ENCODE data around the gene FAM131B.

- TF ChIP-seq ZBTB7A (IDR thresholded peaks at IDR 0.05; ENCODE audit: low read depth) (no peak), MAX (IDR thresholded peaks at IDR 0.05) (no peak), EP300 (IDR thresholded peaks at IDR 0.05; ENCODE audit: borderline replicate concordance) (no peak), REST (IDR thresholded peaks at IDR 0.05; ENCODE audit: low read depth) (no peak), TAF1 (IDR thresholded peaks at IDR 0.05; ENCODE audit: low read depth) (no peak), TCF12 (IDR thresholded peaks at IDR 0.05; ENCODE audit: low read depth) (no peak)
Observed at GRCh38 chr7:143315776-143316175, 46.7 kb downstream of the FAM131B start, which contains the start of gene CLCN1.
